ENCODE data around the gene NAPSA. TPM values are rescaled to one million over a fixed set of nuclear protein-coding genes. Genes with fewer than 3 reads are reported as not detected.

The NAPSA gene
- total RNA-seq, 1 donor from 2014 or later = 1.3 TPM

- no peak overlapping the region for H3K27ac Mint-ChIP-seq (ENCODE audit: unreplicated experiment)
- H3K27me3 Mint-ChIP-seq (ENCODE audit: unreplicated experiment) = peaks cover 17% of the 10 kb centered on the region
- H3K9me3 Mint-ChIP-seq (ENCODE audit: unreplicated experiment) = no peaks in the 10 kb centered on the region
- H3K36me3 Mint-ChIP-seq (ENCODE audit: unreplicated experiment) = peaks cover 2% of the 10 kb centered on the region
- TF ChIP-seq CTCF (IDR thresholded peaks at IDR 0.05) = no peak
- DNase-seq (ENCODE audit: extremely low spot score, unreplicated experiment) = no peak
- H3K4me3 Mint-ChIP-seq (ENCODE audit: unreplicated experiment) = no peak overlapping the region
- H3K4me1 Mint-ChIP-seq (ENCODE audit: unreplicated experiment) = peaks cover 13% of the 10 kb centered on the region
Observed at GRCh38 chr19:50322931-50323781, 42.3 kb downstream of the NAPSA start.

- TF ChIP-seq CTCF (IDR thresholded peaks at IDR 0.05) = no peak
- Mint-ChIP-seq H3K9me3 (ENCODE audit: unreplicated experiment) (no peaks in the 10 kb centered on the region), H3K27me3 (ENCODE audit: unreplicated experiment) (peaks cover 12% of the 10 kb centered on the region), H3K4me1 (ENCODE audit: unreplicated experiment) (peaks cover 7% of the 10 kb centered on the region), H3K36me3 (ENCODE audit: unreplicated experiment) (no peaks in the 10 kb centered on the region), H3K27ac (ENCODE audit: unreplicated experiment) (no peak overlapping the region), H3K4me3 (ENCODE audit: unreplicated experiment) (no peak overlapping the region)
- DNase-seq (ENCODE audit: extremely low spot score, unreplicated experiment) = no peak
Observed at GRCh38 chr19:50322234-50322633, 43.2 kb downstream of the NAPSA start.

- H3K27ac Mint-ChIP-seq (ENCODE audit: unreplicated experiment) = no peak overlapping the region
- H3K27me3 Mint-ChIP-seq (ENCODE audit: unreplicated experiment) = peaks cover 8% of the 10 kb centered on the region
- no peaks in the 10 kb centered on the region for H3K9me3 Mint-ChIP-seq (ENCODE audit: unreplicated experiment)
- H3K4me3 Mint-ChIP-seq (ENCODE audit: unreplicated experiment) = no peak overlapping the region
- H3K36me3 Mint-ChIP-seq (ENCODE audit: unreplicated experiment) = no peaks in the 10 kb centered on the region
- no peak for DNase-seq (ENCODE audit: extremely low spot score, unreplicated experiment)
- H3K4me1 Mint-ChIP-seq (ENCODE audit: unreplicated experiment) = peaks cover 3% of the 10 kb centered on the region
- no peak for TF ChIP-seq CTCF (IDR thresholded peaks at IDR 0.05)
Observed at GRCh38 chr19:50321831-50322230, 43.6 kb downstream of the NAPSA start.

GRCh38 chr19:50320596-50320995, 44.8 kb downstream of the NAPSA start:
- peaks cover 2% of the 10 kb centered on the region for H3K4me1 Mint-ChIP-seq (ENCODE audit: unreplicated experiment)
- H3K4me3 Mint-ChIP-seq (ENCODE audit: unreplicated experiment) = no peak overlapping the region
- no peaks in the 10 kb centered on the region for H3K9me3 Mint-ChIP-seq (ENCODE audit: unreplicated experiment)
- DNase-seq (ENCODE audit: extremely low spot score, unreplicated experiment) = no peak
- H3K36me3 Mint-ChIP-seq (ENCODE audit: unreplicated experiment) = no peaks in the 10 kb centered on the region
- H3K27me3 Mint-ChIP-seq (ENCODE audit: unreplicated experiment) = peaks cover 11% of the 10 kb centered on the region
- TF ChIP-seq CTCF (IDR thresholded peaks at IDR 0.05) = no peak
- no peak overlapping the region for H3K27ac Mint-ChIP-seq (ENCODE audit: unreplicated experiment)

- no peak overlapping the region for H3K4me3 Mint-ChIP-seq (ENCODE audit: unreplicated experiment)
- DNase-seq (ENCODE audit: extremely low spot score, unreplicated experiment) = no peak
- peaks cover 12% of the 10 kb centered on the region for H3K27me3 Mint-ChIP-seq (ENCODE audit: unreplicated experiment)
Observed at GRCh38 chr19:50320051-50320450, 45.4 kb downstream of the NAPSA start.

More at GRCh38 chr19:50320051-50320450, 45.4 kb downstream of the NAPSA start:
- peaks cover 2% of the 10 kb centered on the region for H3K4me1 Mint-ChIP-seq (ENCODE audit: unreplicated experiment)
- H3K36me3 Mint-ChIP-seq (ENCODE audit: unreplicated experiment) = no peaks in the 10 kb centered on the region
- no peak for TF ChIP-seq CTCF (IDR thresholded peaks at IDR 0.05)
- H3K27ac Mint-ChIP-seq (ENCODE audit: unreplicated experiment) = no peak overlapping the region
- no peaks in the 10 kb centered on the region for H3K9me3 Mint-ChIP-seq (ENCODE audit: unreplicated experiment)
